ENCODE data around the gene FAM89A.

GRCh38 chr1:231072502-231073094, 32.5 kb upstream of the FAM89A start:
- no peak for TF ChIP-seq CTCF (IDR thresholded peaks at IDR 0.05)
- no peak for TF ChIP-seq POLR2A (IDR thresholded peaks at IDR 0.05)

Data from ovary (tissue), 3 donors.